GM12872 (cell line): ENCODE measurements around the gene FBXO45.
A peak's percentile ranks its signal among the peaks of the same experiment; 100 is the strongest.

Experiments used
- TF ChIP-seq, protein P1 (sequence below): IDR thresholded peaks from 3 replicates; pipeline ENCODE4 v1.5.1; 2011; ENCODE audit warnings: low read depth, mild to moderate bottlenecking, low read length, moderate library complexity; ENCODE audit not compliant: insufficient read depth

Gene FBXO45

DNA sequence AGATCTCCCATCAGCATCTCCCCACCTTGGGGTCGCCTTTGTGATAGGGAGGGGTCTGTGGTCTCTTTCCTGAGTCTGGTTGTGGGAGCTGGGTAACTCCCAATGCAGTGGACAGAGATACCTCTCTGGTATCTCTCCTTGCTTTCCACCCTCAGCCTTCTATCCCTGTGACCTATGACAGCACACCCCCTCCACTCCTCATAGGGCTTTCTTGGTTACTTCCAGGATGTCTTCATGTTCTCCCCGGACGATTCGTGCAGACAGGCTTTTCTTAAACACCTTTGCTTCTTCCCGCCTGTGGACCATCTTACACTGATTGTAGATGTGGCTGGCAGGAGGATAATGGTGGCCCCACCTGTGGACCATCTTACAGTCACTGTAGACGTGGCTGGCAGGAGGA is 56.9 kb downstream of the FBXO45 start:
- TF ChIP-seq, protein P1, sequence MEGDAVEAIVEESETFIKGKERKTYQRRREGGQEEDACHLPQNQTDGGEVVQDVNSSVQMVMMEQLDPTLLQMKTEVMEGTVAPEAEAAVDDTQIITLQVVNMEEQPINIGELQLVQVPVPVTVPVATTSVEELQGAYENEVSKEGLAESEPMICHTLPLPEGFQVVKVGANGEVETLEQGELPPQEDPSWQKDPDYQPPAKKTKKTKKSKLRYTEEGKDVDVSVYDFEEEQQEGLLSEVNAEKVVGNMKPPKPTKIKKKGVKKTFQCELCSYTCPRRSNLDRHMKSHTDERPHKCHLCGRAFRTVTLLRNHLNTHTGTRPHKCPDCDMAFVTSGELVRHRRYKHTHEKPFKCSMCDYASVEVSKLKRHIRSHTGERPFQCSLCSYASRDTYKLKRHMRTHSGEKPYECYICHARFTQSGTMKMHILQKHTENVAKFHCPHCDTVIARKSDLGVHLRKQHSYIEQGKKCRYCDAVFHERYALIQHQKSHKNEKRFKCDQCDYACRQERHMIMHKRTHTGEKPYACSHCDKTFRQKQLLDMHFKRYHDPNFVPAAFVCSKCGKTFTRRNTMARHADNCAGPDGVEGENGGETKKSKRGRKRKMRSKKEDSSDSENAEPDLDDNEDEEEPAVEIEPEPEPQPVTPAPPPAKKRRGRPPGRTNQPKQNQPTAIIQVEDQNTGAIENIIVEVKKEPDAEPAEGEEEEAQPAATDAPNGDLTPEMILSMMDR = no peak

- TF ChIP-seq, protein P1 = no peak
Observed at GRCh38 chr3:196627918-196628231, 59.4 kb downstream of the FBXO45 start.

- TF ChIP-seq, protein P1 = no peak
Observed at GRCh38 chr3:196629228-196629627, 60.8 kb downstream of the FBXO45 start.

DNA sequence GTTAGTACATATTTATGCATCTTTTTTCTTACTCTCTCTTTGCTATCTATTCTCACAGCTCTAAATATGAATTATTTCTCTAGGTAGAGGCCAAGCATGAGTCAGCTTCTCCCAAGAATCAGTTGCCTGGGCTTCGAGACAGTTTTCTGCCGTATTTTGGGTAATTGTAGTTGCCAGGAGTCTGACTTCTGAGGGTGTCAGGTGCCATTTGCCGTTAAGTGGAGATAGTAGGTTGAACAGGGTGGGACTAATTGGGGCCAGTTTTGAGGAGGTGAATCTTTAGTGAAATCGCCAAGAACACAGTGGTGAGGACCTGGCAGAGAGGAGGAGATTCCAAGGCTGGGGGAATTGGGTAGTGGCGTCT is 63.2 kb downstream of the FBXO45 start:
- TF ChIP-seq, protein P1 = no peak

GRCh38 chr3:196632046-196632751 is 63.7 kb downstream of the FBXO45 start:
- TF ChIP-seq, protein P1 = peak; percentile 21; the same call in 1 of the 3 replicates

DNA sequence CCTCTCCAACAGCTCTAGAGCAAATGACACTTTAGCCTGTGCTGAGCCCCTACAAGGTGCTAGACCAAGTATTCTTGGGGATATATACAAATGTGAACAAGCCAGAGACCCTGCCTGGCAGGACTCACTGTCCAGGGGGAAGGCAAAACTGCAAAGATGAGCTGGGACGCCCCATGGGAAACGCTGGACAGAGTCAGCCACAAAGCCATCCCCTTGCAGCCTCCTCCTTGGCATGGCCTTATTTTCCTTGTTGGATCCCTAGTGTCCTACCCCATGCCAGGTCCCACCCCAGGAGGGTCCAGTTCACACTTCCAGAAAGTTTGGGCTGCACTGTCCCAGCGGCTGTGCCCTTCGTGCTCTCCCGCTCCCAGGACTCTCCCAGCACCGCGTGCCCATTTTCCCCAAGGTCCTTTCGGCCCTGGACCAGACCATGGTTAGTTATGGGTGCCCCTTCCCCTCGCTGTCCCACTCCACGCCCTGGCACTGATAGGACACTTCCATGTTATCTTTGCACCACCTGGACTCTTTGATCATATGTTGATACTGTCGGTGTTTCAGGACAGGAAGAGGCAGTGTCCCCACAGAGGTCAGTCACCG is 65.2 kb downstream of the FBXO45 start:
- TF ChIP-seq, protein P1 = no peak

- TF ChIP-seq, protein P1 = no peak
Observed at GRCh38 chr3:196634224-196634623, 65.8 kb downstream of the FBXO45 start.
